Smooth muscle cell (in vitro differentiated cells): Measurements from ENCODE around the gene CHI3L1. TPM values are rescaled to one million over a fixed set of nuclear protein-coding genes. Genes with fewer than 3 reads are reported as not detected.

Experiments
- DNase-seq: peaks from one replicate; lab custom pipeline; 2025; ENCODE audit not compliant: unreplicated experiment; lab: John Stamatoyannopoulos, UW
- H2AFZ ChIP-seq: fragments of 200-600 bp; sonication (generic); 2 replicates; pipeline ENCODE4 v1.6.0; 2016; ENCODE audit warnings: antibody characterized with exemption, low read depth, mild to moderate bottlenecking
- H3F3A ChIP-seq: fragments of 200-600 bp; sonication (generic); 2 replicates; pipeline ENCODE4 v1.6.0; 2017; ENCODE audit warnings: antibody characterized with exemption, low read depth
- H3K27ac ChIP-seq: fragments of 200-600 bp; sonication (generic); 2 replicates; pipeline ENCODE4 v1.5.1; 2016; ENCODE audit warnings: low read depth, mild to moderate bottlenecking
- H3K27me3 ChIP-seq: fragments of 200-600 bp; sonication (generic); 2 replicates; pipeline ENCODE4 v1.6.1; 2016; ENCODE audit warnings: low read depth, mild to moderate bottlenecking
- H3K36me3 ChIP-seq: fragments of 200-600 bp; sonication (generic); 2 replicates; pipeline ENCODE4 v1.5.1; 2016; ENCODE audit warnings: low read depth
- H3K4me1 ChIP-seq: fragments of 200-600 bp; sonication (generic); 2 replicates; pipeline ENCODE4 v1.5.1; 2016; ENCODE audit warnings: low read depth
- H3K4me2 ChIP-seq: fragments of 200-600 bp; sonication (generic); 2 replicates; pipeline ENCODE4 v1.6.0; 2016; ENCODE audit warnings: mild to moderate bottlenecking
- H3K4me3 ChIP-seq: fragments of 200-600 bp; sonication (generic); 2 replicates; pipeline ENCODE4 v1.5.1; 2016; ENCODE audit warnings: mild to moderate bottlenecking
- H3K79me2 ChIP-seq: fragments of 200-600 bp; sonication (generic); 2 replicates; pipeline ENCODE4 v1.6.0; 2016; ENCODE audit warnings: low read depth, mild to moderate bottlenecking
- H3K9ac ChIP-seq: fragments of 200-600 bp; sonication (generic); 2 replicates; pipeline ENCODE4 v1.6.0; 2016; ENCODE audit warnings: low read depth
- H3K9me3 ChIP-seq: fragments of 200-600 bp; sonication (generic); replicated peaks from 2 replicates; pipeline ENCODE4 v1.5.1; 2016; ENCODE audit warnings: low read depth
- H4K20me1 ChIP-seq: fragments of 200-600 bp; sonication (generic); 2 replicates; pipeline ENCODE4 v1.6.0; 2016; ENCODE audit warnings: low read depth
- WGBS: methylation state at CpG from one replicate; pipeline ENCODE4 v1.1.7; 2016; ENCODE audit warnings: low lambda C conversion rate; 5-methylcytosine and 5-hydroxymethylcytosine counted together
- polyA plus RNA-seq: library from polyadenylated mRNA; unstranded; fragments of >200 nt; fragmentation: Nextera tagmentation; extraction: Ambion mirVana; gene quantifications from 2 replicates; pipeline ENCODE4 v1.2.1, GENCODE V29; 2016
- total RNA-seq: library from RNA; depleted of rRNA; stranded (reverse); fragments of >200 nt; gene quantifications from 2 replicates; pipeline ENCODE4 v1.2.3, GENCODE V29; 2014
- TF ChIP-seq, protein P1 (sequence below): fragments of 200-600 bp; sonication (generic); IDR thresholded peaks from 2 replicates; pipeline ENCODE4 v1.5.1; 2017; ENCODE audit warnings: borderline replicate concordance, mild to moderate bottlenecking, antibody characterized with exemption; ENCODE audit not compliant: insufficient read depth, poor library complexity, severe bottlenecking

CHI3L1 gene
- total and polyA plus RNA-seq, 2 experiments from 2014 or later = 45.4 to 53.6 TPM

DNA sequence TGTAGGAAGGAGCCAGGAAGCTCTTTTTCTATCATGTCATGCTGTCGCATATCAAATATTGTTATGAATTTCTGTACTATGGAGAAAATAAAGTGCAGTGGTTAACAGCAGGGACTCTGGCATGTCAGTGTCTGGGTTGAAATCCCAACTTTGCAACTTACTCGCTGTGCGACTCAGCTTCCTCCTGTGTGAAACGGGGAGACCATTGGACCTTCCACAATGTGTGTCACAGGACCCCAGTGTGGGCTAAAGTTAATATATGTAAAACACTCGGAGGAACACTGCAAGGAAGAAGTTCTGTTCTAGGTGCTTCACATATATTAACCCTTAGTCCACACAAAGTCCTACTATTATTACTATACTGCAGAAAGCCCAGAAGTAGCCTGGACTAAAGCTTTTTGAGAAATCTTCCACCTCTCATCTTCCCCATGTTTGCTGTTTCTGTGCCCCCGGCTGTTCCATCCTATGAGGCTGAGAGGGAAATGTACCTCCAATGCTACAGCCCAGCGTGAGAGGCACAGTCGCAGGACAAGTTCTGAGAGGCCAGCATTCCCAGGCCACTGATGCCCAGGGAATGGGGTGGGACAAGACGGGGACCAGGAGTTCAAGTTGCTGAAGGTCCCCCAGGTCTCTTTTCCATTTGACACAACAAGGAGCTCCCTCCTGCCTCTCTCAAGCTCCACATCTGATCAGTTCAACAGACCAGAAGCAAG is 41.0 kb upstream of the CHI3L1 start:
- Histone ChIP-seq H3K9ac (no peak overlapping the region), H3K4me1 (no peaks in the 10 kb centered on the region), H3F3A (no peaks in the 10 kb centered on the region), H3K27ac (no peak overlapping the region), H2AFZ (no peak overlapping the region), H4K20me1 (no peaks in the 10 kb centered on the region), H3K79me2 (no peaks in the 10 kb centered on the region), H3K9me3 (no peaks in the 10 kb centered on the region), H3K4me3 (no peak overlapping the region), H3K4me2 (no peak overlapping the region), H3K36me3 (no peaks in the 10 kb centered on the region), H3K27me3 (peaks cover 17% of the 10 kb centered on the region)
- TF ChIP-seq, protein P1, sequence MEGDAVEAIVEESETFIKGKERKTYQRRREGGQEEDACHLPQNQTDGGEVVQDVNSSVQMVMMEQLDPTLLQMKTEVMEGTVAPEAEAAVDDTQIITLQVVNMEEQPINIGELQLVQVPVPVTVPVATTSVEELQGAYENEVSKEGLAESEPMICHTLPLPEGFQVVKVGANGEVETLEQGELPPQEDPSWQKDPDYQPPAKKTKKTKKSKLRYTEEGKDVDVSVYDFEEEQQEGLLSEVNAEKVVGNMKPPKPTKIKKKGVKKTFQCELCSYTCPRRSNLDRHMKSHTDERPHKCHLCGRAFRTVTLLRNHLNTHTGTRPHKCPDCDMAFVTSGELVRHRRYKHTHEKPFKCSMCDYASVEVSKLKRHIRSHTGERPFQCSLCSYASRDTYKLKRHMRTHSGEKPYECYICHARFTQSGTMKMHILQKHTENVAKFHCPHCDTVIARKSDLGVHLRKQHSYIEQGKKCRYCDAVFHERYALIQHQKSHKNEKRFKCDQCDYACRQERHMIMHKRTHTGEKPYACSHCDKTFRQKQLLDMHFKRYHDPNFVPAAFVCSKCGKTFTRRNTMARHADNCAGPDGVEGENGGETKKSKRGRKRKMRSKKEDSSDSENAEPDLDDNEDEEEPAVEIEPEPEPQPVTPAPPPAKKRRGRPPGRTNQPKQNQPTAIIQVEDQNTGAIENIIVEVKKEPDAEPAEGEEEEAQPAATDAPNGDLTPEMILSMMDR = no peak
- no peak for DNase-seq
- 91% methylated on average over 9 of the region's 9 CpGs for WGBS

DNA sequence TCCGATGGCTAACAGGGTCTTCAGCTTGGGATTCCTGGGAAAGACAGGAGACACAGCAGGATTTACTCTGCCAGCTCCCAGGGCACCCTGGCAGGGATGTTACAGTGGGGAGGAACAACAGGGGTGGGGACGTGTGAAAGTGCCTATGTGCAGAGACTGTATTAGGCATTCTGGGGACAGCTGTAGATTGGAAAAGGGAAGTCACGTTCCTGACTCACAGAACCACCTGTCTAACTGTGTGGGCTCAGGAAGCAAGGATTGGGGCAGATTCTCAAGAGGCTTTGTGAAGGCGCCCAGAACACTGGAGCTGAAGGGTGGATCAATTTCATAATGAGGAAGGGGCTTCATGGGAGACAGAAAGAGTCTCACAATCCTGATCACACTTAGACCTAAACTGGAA is 38.6 kb upstream of the CHI3L1 start:
- Histone ChIP-seq H3K79me2 (no peaks in the 10 kb centered on the region), H3K4me2 (no peak overlapping the region), H2AFZ (no peak overlapping the region), H3F3A (no peaks in the 10 kb centered on the region), H3K4me1 (no peaks in the 10 kb centered on the region), H3K27me3 (peaks cover 20% of the 10 kb centered on the region), H3K36me3 (no peaks in the 10 kb centered on the region), H3K4me3 (no peak overlapping the region), H3K27ac (no peak overlapping the region), H3K9ac (no peak overlapping the region), H4K20me1 (no peaks in the 10 kb centered on the region), H3K9me3 (no peaks in the 10 kb centered on the region)
- 88% methylated on average over 4 of the region's 4 CpGs for WGBS
- TF ChIP-seq, protein P1 = no peak
- no peak for DNase-seq

DNA sequence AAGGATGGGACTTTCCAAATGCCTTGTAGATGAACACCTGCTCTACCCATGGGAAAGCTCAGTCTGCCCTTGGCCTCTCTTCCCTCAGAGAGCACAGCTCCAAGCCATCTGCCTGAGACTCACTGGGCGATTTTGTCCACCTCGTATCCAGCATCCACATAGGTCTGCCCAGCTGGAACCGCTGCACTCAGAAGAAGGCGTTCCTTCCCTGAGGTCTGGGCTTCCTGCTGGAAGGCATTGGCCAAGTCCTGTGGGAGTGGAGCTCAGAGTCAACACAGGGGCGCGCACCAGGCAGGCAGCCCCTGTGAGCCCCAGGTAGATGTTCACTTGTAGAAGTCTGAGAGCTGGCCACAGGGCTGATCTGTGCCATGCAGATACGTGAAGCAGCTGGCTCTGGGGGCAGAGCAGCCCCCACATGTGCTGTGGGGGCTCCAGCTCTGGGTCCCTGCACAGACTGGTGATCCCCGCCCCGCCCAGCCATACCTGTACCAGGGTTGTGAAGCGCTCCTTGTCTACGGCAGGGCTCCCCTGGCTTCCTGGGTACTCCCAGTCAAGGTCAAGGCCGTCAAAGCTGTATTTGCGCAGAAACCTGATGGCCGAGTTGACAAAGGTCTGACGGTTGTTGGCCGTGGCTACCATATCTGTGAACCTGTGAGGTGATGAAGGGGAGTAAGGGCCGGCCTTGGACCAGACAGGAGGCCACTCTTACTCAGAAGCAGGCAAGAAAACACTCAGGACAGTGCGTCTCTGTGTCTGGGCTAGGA is 36.7 kb upstream of the CHI3L1 start:
- no peaks in the 10 kb centered on the region for H4K20me1 ChIP-seq
- H3F3A ChIP-seq = no peaks in the 10 kb centered on the region
- DNase-seq = no peak
- no peaks in the 10 kb centered on the region for H3K79me2 ChIP-seq
- no peaks in the 10 kb centered on the region for H3K36me3 ChIP-seq
- H2AFZ ChIP-seq = no peak overlapping the region
- H3K4me2 ChIP-seq = no peak overlapping the region
- no peak overlapping the region for H3K9ac ChIP-seq
- TF ChIP-seq, protein P1 = no peak
- H3K27me3 ChIP-seq = peaks cover 20% of the 10 kb centered on the region
- H3K9me3 ChIP-seq = no peaks in the 10 kb centered on the region
- no peak overlapping the region for H3K4me3 ChIP-seq
- no peaks in the 10 kb centered on the region for H3K4me1 ChIP-seq
- H3K27ac ChIP-seq = no peak overlapping the region
- WGBS = 94% methylated on average over 18 of the region's 18 CpGs
